SJCRH30 (cell line): ENCODE results near the gene ZNG1A. TPM values are rescaled to one million over a fixed set of nuclear protein-coding genes. Genes with fewer than 3 reads are reported as not detected.
"Not testable (repeated sequence)": the region's sequence is repeated elsewhere in the genome, so short reads cannot be mapped to it uniquely, and the experiment has no call there.

Experiments used
- DNase-seq, 2 experiments: peaks; one replicate each; pipeline ENCODE4 v3.0.0-alpha.2; 2015 to 2020
- H3K27ac ChIP-seq: fragments of 250-450 bp; sonication (Bioruptor Pico); 2 replicates; pipeline ENCODE4 v1.5.1; 2020; ENCODE audit warnings: mild to moderate bottlenecking, moderate library complexity
- H3K27me3 ChIP-seq: fragments of 250-450 bp; sonication (Bioruptor Pico); 2 replicates; pipeline ENCODE4 v1.5.1; 2020; ENCODE audit warnings: mild to moderate bottlenecking, moderate library complexity
- H3K36me3 ChIP-seq: fragments of 250-450 bp; sonication (Bioruptor Pico); 2 replicates; pipeline ENCODE4 v1.5.1; 2020; ENCODE audit warnings: mild to moderate bottlenecking, moderate library complexity
- H3K4me1 ChIP-seq: fragments of 250-450 bp; sonication (Bioruptor Pico); 2 replicates; pipeline ENCODE4 v1.5.1; 2020; ENCODE audit warnings: mild to moderate bottlenecking, moderate library complexity
- H3K4me3 ChIP-seq: fragments of 250-450 bp; sonication (Bioruptor Pico); 2 replicates; pipeline ENCODE4 v1.5.1; 2020; ENCODE audit warnings: mild to moderate bottlenecking, moderate library complexity
- H3K9me3 ChIP-seq: fragments of 250-450 bp; sonication (Bioruptor Pico); replicated peaks from 2 replicates; pipeline ENCODE4 v1.5.1; 2020; ENCODE audit warnings: mild to moderate bottlenecking, moderate library complexity
- total RNA-seq: library from RNA; depleted of rRNA; stranded (reverse); fragments of >200 nt; shearing (Covaris generic); gene quantifications from 2 replicates; pipeline ENCODE4 v1.2.3, GENCODE V29; 2014

ZNG1A gene
- total RNA-seq, 1 experiment from 2014 or later, result 91.8 TPM

- H3K9me3 ChIP-seq, H3K27ac ChIP-seq, H3K27me3 ChIP-seq, DNase-seq, H3K4me3 ChIP-seq, H3K36me3 ChIP-seq, H3K4me1 ChIP-seq: not testable (repeated sequence)
Measured at GRCh38 chr9:213901-214300, 35.0 kb upstream of the ZNG1A start.

- no peak for DNase-seq
- Histone ChIP-seq H3K9me3 (no peaks in the 10 kb centered on the region), H3K4me1 (no peaks in the 10 kb centered on the region), H3K4me3 (no peak overlapping the region), H3K36me3 (no peaks in the 10 kb centered on the region), H3K27ac (no peak overlapping the region), H3K27me3 (no peaks in the 10 kb centered on the region)
Measured at GRCh38 chr9:212297-212696, 33.4 kb upstream of the ZNG1A start.

GRCh38 chr9:211557-211956, 32.7 kb upstream of the ZNG1A start:
- H3K4me3 ChIP-seq, result no peak overlapping the region
- H3K27ac ChIP-seq, result no peak overlapping the region
- DNase-seq, result no peak
- no peaks in the 10 kb centered on the region for H3K36me3 ChIP-seq
- no peaks in the 10 kb centered on the region for H3K4me1 ChIP-seq
- H3K27me3 ChIP-seq, result no peaks in the 10 kb centered on the region
- no peaks in the 10 kb centered on the region for H3K9me3 ChIP-seq

- H3K9me3 ChIP-seq, result no peaks in the 10 kb centered on the region
- no peak overlapping the region for H3K4me3 ChIP-seq
- no peaks in the 10 kb centered on the region for H3K36me3 ChIP-seq
- H3K27me3 ChIP-seq, result no peaks in the 10 kb centered on the region
- H3K27ac ChIP-seq, result no peak overlapping the region
- no peaks in the 10 kb centered on the region for H3K4me1 ChIP-seq
- no peak for DNase-seq
Measured at GRCh38 chr9:211036-211435, 32.2 kb upstream of the ZNG1A start.

- Histone ChIP-seq H3K9me3 (no peaks in the 10 kb centered on the region), H3K36me3 (no peaks in the 10 kb centered on the region), H3K4me3 (no peak overlapping the region), H3K27ac (no peak overlapping the region), H3K4me1 (no peaks in the 10 kb centered on the region), H3K27me3 (no peaks in the 10 kb centered on the region)
- no peak for DNase-seq
Measured at GRCh38 chr9:209143-209758, 30.4 kb upstream of the ZNG1A start.

- no peaks in the 10 kb centered on the region for H3K9me3 ChIP-seq
Measured at GRCh38 chr9:206481-206880, 27.6 kb upstream of the ZNG1A start.

GRCh38 chr9:199601-200000, 20.7 kb upstream of the ZNG1A start:
- not testable (repeated sequence) for H3K4me1 ChIP-seq, H3K36me3 ChIP-seq, H3K4me3 ChIP-seq, H3K9me3 ChIP-seq, H3K27ac ChIP-seq, DNase-seq, H3K27me3 ChIP-seq

More at GRCh38 chr9:206481-206880, 27.6 kb upstream of the ZNG1A start:
- no peaks in the 10 kb centered on the region for H3K4me1 ChIP-seq
- H3K4me3 ChIP-seq, result no peak overlapping the region
- no peaks in the 10 kb centered on the region for H3K36me3 ChIP-seq
- no peaks in the 10 kb centered on the region for H3K27me3 ChIP-seq
- no peak for DNase-seq
- H3K27ac ChIP-seq, result no peak overlapping the region

GRCh38 chr9:178140-178825, 573 bp downstream of the ZNG1A start:
- not testable (repeated sequence) for H3K9me3 ChIP-seq, H3K27me3 ChIP-seq, H3K36me3 ChIP-seq, H3K4me1 ChIP-seq, H3K27ac ChIP-seq
- peak overlapping the region; percentile 37; the same call in 1 of the 2 replicates for H3K4me3 ChIP-seq
- DNase-seq, result peak in 1 of 2 experiments; percentile 2

GRCh38 chr9:169757-170156, 9.1 kb downstream of the ZNG1A start:
- H3K27ac ChIP-seq, H3K9me3 ChIP-seq, H3K27me3 ChIP-seq, H3K4me3 ChIP-seq, H3K4me1 ChIP-seq, DNase-seq, H3K36me3 ChIP-seq: not testable (repeated sequence)

GRCh38 chr9:159871-160270, 19.0 kb downstream of the ZNG1A start:
- H3K36me3 ChIP-seq, DNase-seq, H3K27me3 ChIP-seq, H3K4me3 ChIP-seq, H3K27ac ChIP-seq, H3K4me1 ChIP-seq, H3K9me3 ChIP-seq: not testable (repeated sequence)

- not testable (repeated sequence) for H3K27me3 ChIP-seq, H3K4me1 ChIP-seq, H3K27ac ChIP-seq, H3K9me3 ChIP-seq, H3K36me3 ChIP-seq, H3K4me3 ChIP-seq
- peak; percentile 68 to 72 for DNase-seq
Measured at GRCh38 chr9:151173-151572, 27.7 kb downstream of the ZNG1A start.

- not testable (repeated sequence) for H3K27me3 ChIP-seq, H3K27ac ChIP-seq, H3K9me3 ChIP-seq, H3K36me3 ChIP-seq, DNase-seq, H3K4me1 ChIP-seq, H3K4me3 ChIP-seq
Measured at GRCh38 chr9:139880-140279, 39.0 kb downstream of the ZNG1A start.

GRCh38 chr9:117995-118467, 60.8 kb downstream of the ZNG1A start, which contains the start of gene FOXD4:
Gene FOXD4, minus strand, starts transcription at chr9:118417. Its CDS starts 298 bp downstream, at chr9:118119.
- not testable (repeated sequence) for H3K9me3 ChIP-seq, H3K27me3 ChIP-seq, DNase-seq, H3K36me3 ChIP-seq, H3K4me1 ChIP-seq, H3K27ac ChIP-seq, H3K4me3 ChIP-seq

GRCh38 chr9:117144-117994, 61.5 kb downstream of the ZNG1A start:
- not testable (repeated sequence) for H3K9me3 ChIP-seq, H3K4me1 ChIP-seq, H3K4me3 ChIP-seq, DNase-seq, H3K36me3 ChIP-seq, H3K27me3 ChIP-seq, H3K27ac ChIP-seq
